Heart left ventricle (tissue), 16 donors: ENCODE results near the gene TULP4. TPM values are rescaled to one million over a fixed set of nuclear protein-coding genes. Genes with fewer than 3 reads are reported as not detected.
"Not testable (repeated sequence)": the region's sequence is repeated elsewhere in the genome, so short reads cannot be mapped to it uniquely, and the experiment has no call there.

Source experiments
- ATAC-seq, 4 donors: fragments of 200-7000 bp; cut with Tn5 transposase; one replicate each; pipeline ENCODE4 v1.9.1; 2020 to 2022; ENCODE audit warnings: moderate library complexity in 4 of 4, mild to moderate bottlenecking in 3 of 4, moderate number of reproducible peaks in 1 of 4
- DNase-seq, 5 donors: peaks; one replicate each; pipeline ENCODE4 v3.0.0-alpha.2; 2020
- H3K27ac ChIP-seq, 12 donors: fragments of 200-600 bp; sonication (generic) in 4 of 12; one replicate each; pipeline versions ENCODE4 v1.5.0 to v1.8.0; 2016 to 2022; ENCODE audit warnings: mild to moderate bottlenecking in 2 of 12
- H3K27me3 ChIP-seq, 9 donors: fragments of 200-600 bp; sonication (generic) in 2 of 9; one replicate each; pipeline versions ENCODE4 v1.5.1 to v1.8.0; 2016 to 2022; ENCODE audit warnings: mild to moderate bottlenecking in 3 of 9
- H3K36me3 ChIP-seq, 9 donors: fragments of 200-600 bp; sonication (generic) in 2 of 9; one replicate each; pipeline versions ENCODE4 v1.5.0 to v1.8.0; 2018 to 2022; ENCODE audit warnings: mild to moderate bottlenecking in 2 of 9
- H3K4me1 ChIP-seq, 12 donors: fragments of 200-600 bp; sonication (generic) in 4 of 12; one replicate each; pipeline versions ENCODE4 v1.5.0 to v1.8.0; 2016 to 2022; ENCODE audit warnings: mild to moderate bottlenecking in 3 of 12
- H3K4me3 ChIP-seq, 12 donors: fragments of 200-600 bp; sonication (generic) in 4 of 12; one replicate each; pipeline versions ENCODE4 v1.5.0 to v1.8.0; 2017 to 2022; ENCODE audit warnings: mild to moderate bottlenecking in 9 of 12, moderate library complexity in 4 of 12
- H3K9me3 ChIP-seq, 12 donors: fragments of 200-600 bp; sonication (generic) in 4 of 12; one replicate each; pipeline versions ENCODE4 v1.5.0 to v1.8.0; 2016 to 2022; ENCODE audit warnings: mild to moderate bottlenecking in 1 of 12
- POLR2A ChIP-seq, 2 donors: fragments of 450-650 bp; IDR thresholded peaks; one replicate each; pipeline ENCODE4 v1.6.1; 2017; ENCODE audit warnings: antibody characterized with exemption in 2 of 2, mild to moderate bottlenecking in 2 of 2, moderate library complexity in 2 of 2
- WGBS, 4 donors: extraction: QIAGEN DNeasy Blood & Tissue Kit in 2 of 4; methylation state at CpG; one replicate each; pipeline versions ENCODE4 v1.1.5 to v1.1.7; 2013 to 2018; 5-methylcytosine and 5-hydroxymethylcytosine counted together
- intact Hi-C, 10 donors: fragments of 100-400 bp; cut with DNase I; formaldehyde crosslinking; loops; one replicate each; pipeline versions ENCODE4 v1.11.1 to v1.14.2; 2022
- polyA plus RNA-seq, 2 donors: library from polyadenylated mRNA; stranded (reverse); fragments of 200-250 nt; gene quantifications; one replicate each; pipeline ENCODE4 v1.2.3, GENCODE V29; 2013
- total RNA-seq, 9 donors: library from RNA; depleted of rRNA in 2 of 9; stranded (reverse); fragments of >200 nt in 2 of 9; fragmentation: NEBNext Ultra II Directional in 3 of 9; extraction: Animal tissue kit (Norgen Biotek cat#: 25700) in 3 of 9; gene quantifications; one replicate each; pipeline versions ENCODE4 v1.1.0 to v1.2.4, GENCODE V29; 2016 to 2023
- TF ChIP-seq, protein P1 (sequence below), 12 donors: fragments of 200-600 bp; sonication (generic) in 4 of 12; IDR thresholded peaks; one replicate each; pipeline versions ENCODE4 v1.5.0 to v1.8.0; 2018 to 2022; ENCODE audit warnings: antibody characterized with exemption in 12 of 12, mild to moderate bottlenecking in 5 of 12
- donor health status: ischemic (EF 13 %, LVEDD 7.1; RV severe dilation, severe dysfunction).
- donor health status: healthy with polysubstance abuse.
- donor health status: DM: no; HTN: yes; CAD: no.
- donor health status: DM: no; HTN: no; CAD: no.
- donor health status: ischemic (EF 25% LVEDD 6.9; RV normal size, moderate dysfunction).
- donor health status: ischemic (EF 25% LVEDD 5.7; RV mildly dilated, moderate dysfunction).
- donor health status: healthy.
- donor health status: DM: yes; HTN: yes; CAD: no.
- donor health status: ischemic (EF 35%, LVEDD 5.7; RV mildly dilated, moderate dysfunction).
- donor health status: nonischemic (EF 11% LVEDD 7.7; RV severe dilation, severe dysfunction).
- donor health status: DM: yes; HTN: yes; CAD: no.
- donor health status: PGD.
- donor health status: ischemic (EF 29% LVEDD 5.4; RV normal size, mild dysfunction).
- donor health status: nonischemic (EF 23%, LVEDD 6.1; RV moderate dilation, normal function).

Gene TULP4
- total and polyA plus RNA-seq, 11 donors, result 9.6 to 134 (median 93.0) TPM

- peaks cover 0 to 8% (median 5%) of the 10 kb centered on the region in 12 donors for H3K4me1 ChIP-seq
- no peaks in the 10 kb centered on the region for H3K27me3 ChIP-seq
- H3K9me3 ChIP-seq, result no peaks in the 10 kb centered on the region
- H3K27ac ChIP-seq, result peak overlapping the region in 2 of 12 donors; percentile 2 to 32
- WGBS, 4 donors, result 95 to 97% (median 96%) methylated on average over 4 of the region's 4 CpGs
- intact Hi-C loops, result no loop called here
- no peak overlapping the region for H3K4me3 ChIP-seq
- no peak for DNase-seq
- H3K36me3 ChIP-seq, result no peaks in the 10 kb centered on the region
- no peak for ATAC-seq
- TF ChIP-seq, protein P1, sequence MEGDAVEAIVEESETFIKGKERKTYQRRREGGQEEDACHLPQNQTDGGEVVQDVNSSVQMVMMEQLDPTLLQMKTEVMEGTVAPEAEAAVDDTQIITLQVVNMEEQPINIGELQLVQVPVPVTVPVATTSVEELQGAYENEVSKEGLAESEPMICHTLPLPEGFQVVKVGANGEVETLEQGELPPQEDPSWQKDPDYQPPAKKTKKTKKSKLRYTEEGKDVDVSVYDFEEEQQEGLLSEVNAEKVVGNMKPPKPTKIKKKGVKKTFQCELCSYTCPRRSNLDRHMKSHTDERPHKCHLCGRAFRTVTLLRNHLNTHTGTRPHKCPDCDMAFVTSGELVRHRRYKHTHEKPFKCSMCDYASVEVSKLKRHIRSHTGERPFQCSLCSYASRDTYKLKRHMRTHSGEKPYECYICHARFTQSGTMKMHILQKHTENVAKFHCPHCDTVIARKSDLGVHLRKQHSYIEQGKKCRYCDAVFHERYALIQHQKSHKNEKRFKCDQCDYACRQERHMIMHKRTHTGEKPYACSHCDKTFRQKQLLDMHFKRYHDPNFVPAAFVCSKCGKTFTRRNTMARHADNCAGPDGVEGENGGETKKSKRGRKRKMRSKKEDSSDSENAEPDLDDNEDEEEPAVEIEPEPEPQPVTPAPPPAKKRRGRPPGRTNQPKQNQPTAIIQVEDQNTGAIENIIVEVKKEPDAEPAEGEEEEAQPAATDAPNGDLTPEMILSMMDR (IDR thresholded peaks at IDR 0.05), result no peak
- no peak for TF ChIP-seq POLR2A (IDR thresholded peaks at IDR 0.05)
Observed at GRCh38 chr6:158554611-158555361, 242.5 kb downstream of the TULP4 start.

- H3K9me3 ChIP-seq, result no peaks in the 10 kb centered on the region
- TF ChIP-seq, protein P1 (IDR thresholded peaks at IDR 0.05), result no peak
- TF ChIP-seq POLR2A (IDR thresholded peaks at IDR 0.05), result no peak
- WGBS, 4 donors, result 56 to 71% (median 63%) methylated on average over 7 of the region's 7 CpGs
- no peak overlapping the region for H3K4me3 ChIP-seq
- H3K27me3 ChIP-seq, result no peaks in the 10 kb centered on the region
- ATAC-seq (no peak), DNase-seq (no peak)
- H3K4me1 ChIP-seq, result peaks cover 0 to 14% (median 10%) of the 10 kb centered on the region in 12 donors
- H3K27ac ChIP-seq, result no peak overlapping the region
- no peaks in the 10 kb centered on the region for H3K36me3 ChIP-seq
- intact Hi-C loops, result no loop called here
Observed at GRCh38 chr6:158556113-158556512, 243.8 kb downstream of the TULP4 start.

- H3K36me3 ChIP-seq, intact Hi-C loops, H3K4me3 ChIP-seq, H3K9me3 ChIP-seq, H3K27me3 ChIP-seq, H3K27ac ChIP-seq, DNase-seq, ATAC-seq: not testable (repeated sequence)
- 92 to 97% (median 95%) methylated on average over 3 of the region's 3 CpGs for WGBS, 4 donors
- peaks cover 0 to 23% (median 16%) of the 10 kb centered on the region in 12 donors for H3K4me1 ChIP-seq
Observed at GRCh38 chr6:158557110-158557509, 244.8 kb downstream of the TULP4 start.

- WGBS, 4 donors, result 73 to 85% (median 80%) methylated on average over 5 of the region's 5 CpGs
- intact Hi-C loops, result no loop called here
Observed at GRCh38 chr6:158557927-158558326, 245.7 kb downstream of the TULP4 start.

More at GRCh38 chr6:158557927-158558326, 245.7 kb downstream of the TULP4 start:
- Histone ChIP-seq H3K9me3 (no peaks in the 10 kb centered on the region), H3K27me3 (no peaks in the 10 kb centered on the region), H3K4me3 (no peak overlapping the region), H3K4me1 (peaks cover 0 to 29% (median 17%) of the 10 kb centered on the region in 12 donors), H3K27ac (no peak overlapping the region), H3K36me3 (no peaks in the 10 kb centered on the region)
- ATAC-seq (no peak), DNase-seq (no peak)
- TF ChIP-seq, protein P1 (IDR thresholded peaks at IDR 0.05), result no peak
- no peak for TF ChIP-seq POLR2A (IDR thresholded peaks at IDR 0.05)
